Measurements from ENCODE around the gene TMEM214.

TMEM214 gene

DNA sequence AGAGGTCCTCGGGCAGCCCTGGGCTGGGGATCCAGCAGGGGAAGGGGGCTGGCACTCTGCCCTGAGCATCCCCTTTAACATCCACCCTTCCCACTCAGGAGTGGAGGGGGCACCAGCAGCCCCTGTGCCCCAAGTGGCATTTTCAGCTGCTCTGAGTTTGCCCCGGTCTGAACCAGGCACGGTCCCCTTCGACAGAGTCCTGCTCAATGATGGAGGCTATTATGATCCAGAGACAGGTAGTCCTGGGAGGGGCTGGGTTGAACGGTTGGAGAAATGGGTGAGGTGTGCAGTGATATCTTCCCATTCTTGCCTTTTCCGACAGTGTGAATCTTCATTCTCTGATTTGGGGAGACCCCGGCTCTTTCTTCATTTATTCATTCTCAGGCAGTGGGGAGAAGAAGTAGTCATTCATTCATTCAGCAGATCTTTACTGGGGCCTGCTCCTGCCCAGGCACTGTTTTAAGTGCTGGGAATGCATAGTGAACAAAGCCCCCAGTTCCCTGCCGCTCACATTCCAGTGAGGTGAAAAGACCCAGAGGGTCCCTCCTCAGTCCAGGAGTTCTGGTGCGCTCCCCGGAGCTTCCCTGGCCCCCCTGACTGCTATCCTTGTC, 52.4 kb downstream of the TMEM214 start:
- DNase-seq (ENCODE audit: low spot score) = no peak

- DNase-seq (ENCODE audit: low spot score) = peak; percentile 15
Observed at GRCh38 chr2:27085673-27086089, 52.9 kb downstream of the TMEM214 start.

DNA sequence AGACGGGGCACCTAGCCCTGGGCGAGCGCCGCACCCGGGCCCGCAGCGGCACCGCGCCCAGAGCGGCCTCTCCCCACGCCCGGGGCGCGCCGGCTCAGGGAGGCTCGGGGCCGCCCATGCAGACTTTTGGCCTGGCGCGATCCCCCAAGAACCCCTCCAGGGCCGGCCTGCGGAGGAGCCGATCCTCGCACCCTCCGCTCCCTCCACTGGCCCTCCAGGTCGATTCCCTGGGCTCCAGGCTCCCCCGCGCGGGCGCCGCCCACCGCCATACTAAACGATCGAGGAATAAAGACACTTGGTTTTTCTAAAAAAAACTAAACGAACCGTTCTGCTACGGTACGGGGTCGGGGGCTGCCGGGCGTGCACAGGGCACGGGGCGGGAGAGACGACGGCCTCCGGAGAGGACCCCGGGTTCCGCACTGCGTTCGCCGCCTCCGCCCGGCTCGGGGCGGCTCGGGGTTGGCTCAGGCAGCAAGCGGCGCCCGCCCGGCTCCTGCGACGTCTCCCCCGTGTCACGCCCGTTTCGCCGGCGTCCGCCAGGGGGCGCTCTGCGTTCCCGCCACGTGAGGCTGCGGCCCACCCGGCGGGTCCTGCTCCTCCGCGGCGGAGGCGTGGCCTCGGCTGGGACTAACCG, 53.4 kb downstream of the TMEM214 start:
- peak; percentile 98 for DNase-seq (ENCODE audit: low spot score)

GRCh38 chr2:27086724-27087593, 54.2 kb downstream of the TMEM214 start, which contains the start of gene KHK:
Gene KHK, plus strand, starts transcription at chr2:27086772. Its CDS starts 488 bp downstream, at chr2:27087260.
- no peak for DNase-seq (ENCODE audit: low spot score)

GRCh38 chr2:27087823-27088410, 55.2 kb downstream of the TMEM214 start:
- DNase-seq (ENCODE audit: low spot score) = no peak

GRCh38 chr2:27088634-27089033, 55.9 kb downstream of the TMEM214 start:
- DNase-seq (ENCODE audit: low spot score) = no peak

- DNase-seq (ENCODE audit: low spot score) = no peak
Observed at GRCh38 chr2:27089111-27089954, 56.6 kb downstream of the TMEM214 start.
